ENCODE results near the gene USP22.

USP22 gene

DNA sequence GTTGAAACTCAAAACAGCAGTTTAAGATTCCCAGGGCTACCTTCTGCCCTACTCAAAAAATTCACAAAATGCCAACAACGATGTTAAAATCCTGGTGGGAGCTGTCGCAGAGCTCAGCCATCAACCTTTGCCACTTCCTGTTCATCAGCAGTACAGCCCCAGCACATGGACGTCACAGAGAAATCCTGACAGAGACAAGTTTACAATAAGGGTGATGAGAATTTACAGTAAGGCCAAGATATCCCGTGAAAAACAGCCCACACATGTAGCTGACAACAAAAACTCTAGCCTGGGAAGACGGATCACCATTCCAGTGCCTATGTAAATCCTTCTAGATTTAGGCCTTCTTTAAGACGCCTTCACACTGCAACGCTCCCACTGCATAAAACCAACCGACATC, 18.8 kb downstream of the USP22 start:
- in situ Hi-C loops (cut with HindIII; ENCODE audit: low sequenced_read_pairs): no loop called here

DNA sequence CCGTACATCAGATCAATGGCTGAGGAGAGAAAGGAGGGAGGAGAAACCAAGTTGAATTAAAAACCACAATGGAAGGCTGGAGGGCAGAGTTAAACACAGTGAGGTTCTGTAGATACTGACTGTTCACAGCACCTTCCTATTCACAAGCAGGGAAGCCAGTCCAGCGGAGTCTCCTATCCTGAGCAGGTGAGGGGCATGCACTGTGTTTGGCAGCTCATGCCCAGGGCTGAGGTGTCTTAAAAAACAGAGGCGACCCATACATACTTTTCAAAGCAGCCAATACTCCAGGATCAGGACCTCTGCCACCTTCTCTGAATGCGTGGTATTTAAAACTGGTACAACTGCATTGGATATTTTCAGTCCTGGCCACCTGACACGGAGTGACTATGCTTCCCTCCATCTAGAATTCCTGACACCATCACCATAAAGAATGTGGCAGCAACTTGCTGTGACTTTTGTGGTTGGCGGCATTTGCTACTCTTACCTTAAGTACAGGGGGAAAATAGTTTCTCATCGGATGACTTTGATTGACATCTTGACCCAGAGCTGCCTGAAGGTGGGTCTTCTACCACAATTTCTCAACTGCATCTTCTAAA, 21.5 kb downstream of the USP22 start:
- in situ Hi-C loops (cut with HindIII; ENCODE audit: low sequenced_read_pairs): no loop called here

DNA sequence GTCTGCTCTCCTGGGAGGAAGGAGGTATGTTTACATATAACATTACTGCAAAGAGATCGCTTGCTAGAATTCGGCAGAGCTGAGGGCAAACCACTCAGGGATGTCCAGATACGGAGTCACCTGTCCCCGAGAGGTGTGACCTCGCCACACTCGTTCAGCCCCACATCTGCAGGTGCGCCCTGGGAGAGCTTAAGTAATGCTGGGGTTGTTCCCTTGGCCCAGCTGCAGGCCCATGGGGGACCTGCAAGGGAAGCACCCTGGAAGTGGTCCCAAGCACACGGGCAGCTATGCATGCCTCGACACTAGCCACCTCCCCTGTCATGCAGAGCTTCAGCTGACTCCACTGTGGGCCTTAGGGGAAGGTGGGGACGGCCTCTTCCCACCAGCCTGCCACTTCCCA, 22.2 kb downstream of the USP22 start:
- in situ Hi-C loops (cut with HindIII; ENCODE audit: low sequenced_read_pairs): no loop called here

DNA sequence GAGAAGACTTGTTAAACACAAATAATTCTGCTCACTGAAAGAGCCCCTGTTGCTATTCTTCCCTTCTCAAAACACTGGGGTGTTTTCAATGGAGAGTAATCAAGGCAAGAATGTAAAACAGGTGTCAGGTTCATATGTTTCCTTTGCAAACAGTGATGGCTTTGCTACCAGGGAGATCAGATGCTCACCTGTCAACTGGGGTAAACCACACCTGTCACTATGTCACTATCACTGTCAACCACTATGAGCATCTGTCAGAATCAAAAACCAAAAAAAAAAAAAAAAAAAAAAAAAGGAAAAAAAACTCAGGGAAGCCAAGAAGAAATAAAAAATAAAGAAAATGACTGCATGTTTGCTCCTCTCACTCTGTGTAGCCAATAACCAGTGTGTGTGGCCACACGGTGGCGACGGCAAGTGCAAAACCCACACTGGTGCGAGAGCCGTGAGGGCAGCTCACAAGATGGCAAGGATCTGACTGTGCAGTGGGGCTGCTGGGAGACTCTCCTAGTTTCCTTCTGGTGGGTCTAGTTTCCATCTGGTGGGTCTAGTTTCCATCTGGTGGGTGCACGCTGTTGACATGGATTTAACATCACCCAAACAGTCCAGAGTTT, 22.7 kb downstream of the USP22 start:
- in situ Hi-C loops (cut with HindIII; ENCODE audit: low sequenced_read_pairs): no loop called here

DNA sequence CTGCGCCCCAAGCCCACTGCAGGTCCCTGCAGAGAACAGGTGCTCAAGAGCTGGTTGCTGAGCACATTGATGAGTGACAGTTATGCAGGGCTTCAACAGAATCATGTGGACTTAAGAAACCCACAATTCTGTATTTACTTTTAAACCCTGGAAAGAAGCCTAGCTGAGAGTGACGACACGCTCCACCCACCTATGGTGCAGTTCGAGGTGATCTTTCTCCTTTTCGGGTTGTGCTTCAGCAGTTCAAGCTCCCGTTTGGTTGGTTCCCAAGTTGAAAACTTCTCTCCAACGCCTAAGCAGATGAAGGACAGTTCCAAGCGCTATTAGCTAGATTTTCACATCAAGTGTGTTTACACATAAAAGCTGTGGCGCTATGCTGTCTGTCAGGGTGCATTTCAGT, 23.9 kb downstream of the USP22 start:
- in situ Hi-C loops (cut with HindIII; ENCODE audit: low sequenced_read_pairs): no loop called here

DNA sequence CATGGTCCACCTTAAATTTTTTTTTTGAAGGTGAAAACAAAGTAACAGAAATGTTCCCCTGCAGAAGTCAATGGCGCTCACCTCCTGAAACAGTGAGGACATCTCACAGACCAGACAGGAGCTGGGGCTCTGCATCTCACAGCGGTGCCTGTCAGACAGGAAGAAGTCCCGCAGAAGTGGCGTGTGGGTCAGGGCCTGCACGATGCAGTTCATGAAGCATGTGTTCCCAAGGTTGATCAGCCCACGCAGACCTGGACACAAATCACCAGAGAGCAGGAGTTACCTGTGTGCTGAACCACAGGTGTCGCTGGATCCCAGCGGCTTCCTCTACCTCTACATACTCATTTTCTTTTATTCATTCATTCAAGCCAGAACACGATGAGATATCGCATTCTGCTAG, 24.9 kb downstream of the USP22 start:
- in situ Hi-C loops (cut with HindIII; ENCODE audit: low sequenced_read_pairs): no loop called here

DNA sequence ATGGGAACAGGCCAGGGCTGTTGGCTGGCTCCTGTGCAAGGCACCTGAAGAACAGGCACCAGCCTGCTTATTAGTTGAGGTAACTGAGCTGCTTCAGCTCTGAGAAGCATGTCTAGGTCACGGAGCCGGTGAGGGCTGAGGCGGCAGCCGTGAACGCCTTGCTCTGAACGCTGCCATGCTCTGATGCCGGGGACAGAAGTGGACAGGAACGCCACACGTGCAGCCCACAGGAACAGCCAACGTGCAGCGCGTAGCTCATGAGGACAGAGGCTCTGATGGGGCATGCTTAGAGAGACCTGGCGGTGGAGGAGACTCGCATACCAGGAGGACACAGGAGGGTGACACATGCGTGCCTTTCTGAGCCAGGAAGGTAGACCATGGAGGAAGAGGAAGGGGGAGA, 25.6 kb downstream of the USP22 start:
- in situ Hi-C loops (cut with HindIII; ENCODE audit: low sequenced_read_pairs): no loop called here

DNA sequence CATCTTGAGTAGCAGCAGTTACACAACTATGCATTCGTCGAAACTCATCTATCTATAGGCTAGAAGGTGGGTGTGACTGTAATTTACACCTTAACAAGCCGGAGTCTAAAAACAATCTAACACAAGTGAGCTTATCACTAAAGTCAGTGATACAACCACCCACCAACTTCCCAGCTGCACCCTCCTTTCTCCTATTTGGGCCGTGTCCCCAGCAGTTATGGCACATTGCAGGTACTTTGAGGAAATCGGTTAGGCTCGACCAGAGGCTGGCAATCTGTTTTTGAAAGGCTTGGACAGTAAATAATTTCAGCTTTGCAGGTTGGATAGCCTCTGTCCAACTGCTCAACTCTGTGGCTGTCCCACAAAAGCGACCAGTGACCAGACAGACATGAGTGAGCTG, 26.0 kb downstream of the USP22 start:
- in situ Hi-C loops (cut with HindIII; ENCODE audit: low sequenced_read_pairs): no loop called here

DNA sequence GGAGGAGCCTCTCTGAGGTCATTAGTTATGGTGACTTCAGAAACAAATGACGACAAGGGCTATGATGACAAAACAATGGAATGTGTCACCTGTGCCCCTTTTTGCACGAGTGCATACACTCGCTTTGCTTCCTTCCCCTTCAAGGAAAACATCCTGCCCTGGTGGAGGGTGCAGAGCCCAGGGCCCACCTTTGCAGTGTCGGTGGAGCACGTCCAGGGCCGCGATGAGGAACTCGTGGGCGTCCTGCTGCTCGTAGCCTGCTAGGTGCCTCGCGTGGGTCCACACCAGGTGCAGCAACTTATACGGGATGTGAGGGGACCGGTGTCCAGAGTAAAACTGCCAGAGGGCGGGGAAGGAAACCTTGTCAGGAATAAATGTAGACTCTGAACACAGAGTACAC, 27.2 kb downstream of the USP22 start:
- in situ Hi-C loops (cut with HindIII; ENCODE audit: low sequenced_read_pairs): no loop called here

DNA sequence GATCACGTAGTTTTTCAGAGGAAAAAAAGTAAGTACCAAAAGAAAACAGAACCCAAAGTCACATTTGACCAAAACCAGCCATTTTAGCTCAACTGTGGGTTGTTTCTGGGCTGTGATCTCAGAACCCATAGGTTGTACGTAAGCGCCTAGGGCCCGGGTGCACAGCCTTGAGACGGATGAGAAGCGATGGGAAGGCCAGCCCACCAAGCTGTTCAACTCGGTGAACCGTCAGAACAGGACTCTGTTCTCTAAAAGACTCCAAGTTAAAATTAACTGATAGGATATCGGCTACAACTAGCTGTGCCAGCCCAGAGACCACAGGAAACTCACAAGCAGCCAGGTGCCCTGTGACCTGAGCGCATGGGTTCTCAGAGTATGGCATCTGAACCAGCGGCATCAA, 28.3 kb downstream of the USP22 start:
- in situ Hi-C loops (cut with HindIII; ENCODE audit: low sequenced_read_pairs): no loop called here

DNA sequence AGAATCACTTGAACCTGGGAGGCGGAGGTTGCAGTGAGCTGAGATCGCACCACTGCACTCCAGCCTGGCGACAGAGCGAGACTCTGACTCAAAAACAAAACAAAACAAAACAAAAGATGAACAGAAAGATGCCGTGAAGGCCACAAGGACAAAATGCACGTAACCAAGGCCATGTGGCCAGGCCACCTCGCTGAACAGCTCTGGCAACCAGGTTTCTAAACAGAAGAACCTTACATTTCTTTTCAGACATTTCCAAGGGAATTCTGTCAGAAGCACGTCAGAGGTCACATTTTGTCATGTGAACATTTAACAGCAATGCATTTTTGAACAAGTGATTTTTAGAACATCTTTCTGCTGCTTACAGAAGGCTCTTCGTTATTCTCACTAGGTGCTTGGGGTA, 28.8 kb downstream of the USP22 start:
- in situ Hi-C loops (cut with HindIII; ENCODE audit: low sequenced_read_pairs): no loop called here

DNA sequence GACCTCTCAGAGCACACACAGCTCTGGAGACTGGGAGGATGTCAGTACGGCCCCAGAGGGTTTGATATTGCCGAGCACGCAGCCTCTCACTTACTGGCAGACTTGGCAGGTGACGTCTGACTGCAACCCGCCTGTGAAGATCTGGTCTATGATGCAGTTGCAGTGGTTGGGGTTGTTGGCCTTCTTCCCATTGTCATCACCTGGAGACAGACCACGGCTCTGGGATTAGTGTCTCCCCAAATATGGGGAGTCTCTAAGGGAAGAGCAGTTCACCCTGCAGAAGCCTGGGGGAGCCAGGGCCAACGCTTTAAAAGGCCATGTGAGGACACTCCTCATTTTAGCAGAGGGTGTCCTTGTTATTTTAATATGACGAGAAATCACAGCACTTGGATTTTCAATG, 30.1 kb downstream of the USP22 start:
- in situ Hi-C loops (cut with HindIII; ENCODE audit: low sequenced_read_pairs): no loop called here

DNA sequence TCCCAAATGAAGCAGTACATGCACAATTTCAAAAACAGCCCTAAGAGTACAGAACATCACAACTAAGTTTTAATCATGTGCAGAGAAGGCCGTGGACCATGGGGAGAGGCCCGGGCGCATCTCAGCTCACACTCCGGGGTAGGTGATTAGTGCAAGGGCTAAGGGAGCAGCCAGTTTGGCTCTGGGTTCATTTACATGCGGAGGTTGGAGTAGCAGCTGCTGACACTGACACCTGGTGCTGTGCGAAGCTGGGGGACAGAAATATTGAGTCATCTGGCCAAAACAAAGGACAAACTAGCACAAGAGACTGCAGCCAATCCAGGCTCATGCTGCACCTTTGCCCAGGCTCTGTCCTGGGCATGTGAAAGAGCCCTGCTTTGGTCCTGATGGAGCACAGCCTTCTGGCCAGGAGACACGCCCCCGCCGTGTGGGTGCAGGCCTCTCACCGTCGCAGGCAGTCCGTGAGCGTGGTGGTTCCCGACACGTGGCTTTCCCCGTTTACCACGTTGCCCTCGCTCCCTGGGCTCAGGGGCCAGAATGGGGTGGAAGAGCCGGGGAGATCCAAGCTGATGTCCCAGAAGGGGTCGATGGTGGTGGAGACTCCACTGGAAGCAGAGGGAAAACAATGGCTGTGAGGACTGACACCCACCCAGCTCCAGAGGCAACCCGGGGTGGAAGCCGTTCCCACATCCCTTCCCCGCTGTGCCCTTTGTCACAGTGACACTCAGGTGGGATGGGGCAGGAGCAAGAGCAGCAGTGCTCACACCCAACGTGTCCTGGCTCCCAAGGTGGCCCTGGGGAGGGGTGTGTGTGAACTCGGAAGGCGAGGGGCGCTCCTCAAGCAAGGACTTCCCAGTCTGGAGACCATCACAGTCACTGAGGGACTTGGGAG, 31.9 kb downstream of the USP22 start:
- in situ Hi-C loops (cut with HindIII; ENCODE audit: low sequenced_read_pairs): no loop called here

DNA sequence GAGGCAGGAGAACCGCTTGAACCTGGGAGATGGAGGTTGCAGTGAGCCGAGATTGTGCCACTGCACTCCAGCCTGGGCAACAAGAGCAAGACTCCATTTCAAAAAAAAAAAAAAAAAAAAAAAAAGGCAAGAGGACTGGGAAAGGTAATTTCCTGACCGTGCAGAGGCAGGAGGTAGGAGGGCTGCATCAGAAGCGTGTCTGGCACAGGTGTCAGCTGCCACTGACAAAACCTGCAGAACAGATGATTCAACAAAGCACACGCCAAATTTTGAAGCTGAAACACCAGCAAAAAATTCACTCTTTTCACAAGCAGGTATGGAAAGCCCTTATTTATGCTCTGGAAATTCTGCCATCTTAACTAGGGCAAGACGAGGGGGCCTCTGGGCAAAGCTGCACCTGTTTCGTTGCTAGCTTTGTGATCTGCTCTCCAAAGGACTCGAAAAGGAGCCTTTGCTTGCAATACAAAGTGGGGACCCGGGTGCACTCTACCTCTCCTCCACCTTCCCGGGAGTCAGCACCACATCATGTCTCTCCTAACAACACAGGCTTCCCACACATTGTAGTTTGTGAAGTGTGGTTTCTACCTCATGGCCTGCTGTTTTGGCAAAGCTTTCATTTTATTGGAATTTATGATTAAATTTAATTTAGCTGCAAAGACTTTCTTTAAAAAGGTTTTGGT, 33.7 kb downstream of the USP22 start:
- in situ Hi-C loops (cut with HindIII; ENCODE audit: low sequenced_read_pairs): no loop called here

DNA sequence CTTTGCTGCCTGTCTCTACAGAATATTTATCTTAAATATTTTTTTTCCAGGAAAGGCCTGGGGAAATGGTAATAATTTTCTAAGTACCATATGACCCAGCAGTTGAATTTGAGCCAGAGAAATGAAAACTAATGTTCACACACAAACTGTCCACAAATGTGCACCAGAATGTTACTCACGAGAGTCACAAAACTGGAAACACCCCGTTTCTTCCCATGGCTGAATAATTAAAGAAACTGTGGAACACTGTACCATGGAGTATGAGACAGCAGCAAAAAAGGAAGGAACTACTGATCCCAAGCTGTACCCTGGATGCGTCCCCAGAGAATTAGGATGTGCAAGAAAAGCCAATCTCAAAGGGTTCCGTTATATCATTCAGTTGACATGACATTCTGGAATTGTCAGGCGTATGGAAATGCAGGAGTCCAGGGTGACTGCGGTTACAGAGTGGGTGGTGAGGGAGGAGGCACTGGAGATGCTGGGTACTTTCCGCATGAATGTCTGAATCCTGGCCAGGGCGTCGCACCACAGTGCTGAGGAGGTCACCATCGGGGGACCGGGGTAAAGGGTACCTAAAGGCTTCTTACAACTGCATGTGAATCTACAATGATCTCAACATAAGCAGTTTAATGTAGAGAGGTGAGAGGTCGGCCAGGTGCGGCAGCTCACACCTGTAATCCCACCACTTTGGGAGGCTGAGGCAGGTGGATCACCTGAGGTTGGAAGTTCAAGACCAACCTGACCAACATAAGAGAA, 34.5 kb downstream of the USP22 start:
- in situ Hi-C loops (cut with HindIII; ENCODE audit: low sequenced_read_pairs): no loop called here

DNA sequence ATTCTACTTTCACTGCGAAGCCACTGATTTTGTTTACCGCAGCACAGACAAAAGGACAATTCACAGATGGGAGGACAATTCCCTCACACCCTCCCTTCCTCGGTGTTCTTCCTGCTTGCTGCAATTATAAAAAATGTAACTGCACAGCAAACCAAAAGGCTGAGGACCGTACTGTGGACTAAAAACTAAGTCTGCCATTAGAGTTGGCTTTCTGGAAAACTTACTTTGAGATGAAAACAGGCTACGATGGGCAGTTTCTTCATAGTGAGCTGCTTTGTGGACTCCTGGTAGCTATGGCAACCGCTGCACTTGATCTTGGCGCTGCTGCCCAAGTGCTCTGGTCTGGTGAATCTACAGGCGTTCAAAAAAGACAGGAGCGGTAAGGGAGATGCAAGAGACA, 35.2 kb downstream of the USP22 start:
- in situ Hi-C loops (cut with HindIII; ENCODE audit: low sequenced_read_pairs): no loop called here

DNA sequence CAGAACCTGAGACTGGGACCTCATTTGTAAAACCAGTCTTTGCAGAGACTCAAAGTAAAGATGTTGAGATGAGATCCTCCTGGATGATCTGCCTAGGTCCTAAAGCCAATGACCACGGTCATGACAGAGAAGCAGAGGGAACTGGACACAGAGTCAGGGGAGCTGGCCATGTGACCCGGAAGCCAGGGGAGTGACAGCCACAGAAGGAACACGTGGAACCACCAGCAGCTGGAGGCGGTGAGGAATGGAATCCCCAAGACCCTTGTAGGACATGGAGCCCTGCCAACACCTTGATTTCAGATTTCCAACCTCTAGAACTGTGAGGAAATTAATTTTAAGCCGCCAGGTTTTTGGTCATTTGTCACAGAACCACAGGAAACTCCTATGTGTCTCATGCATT, 37.0 kb downstream of the USP22 start:
- in situ Hi-C loops (cut with HindIII; ENCODE audit: low sequenced_read_pairs): no loop called here

DNA sequence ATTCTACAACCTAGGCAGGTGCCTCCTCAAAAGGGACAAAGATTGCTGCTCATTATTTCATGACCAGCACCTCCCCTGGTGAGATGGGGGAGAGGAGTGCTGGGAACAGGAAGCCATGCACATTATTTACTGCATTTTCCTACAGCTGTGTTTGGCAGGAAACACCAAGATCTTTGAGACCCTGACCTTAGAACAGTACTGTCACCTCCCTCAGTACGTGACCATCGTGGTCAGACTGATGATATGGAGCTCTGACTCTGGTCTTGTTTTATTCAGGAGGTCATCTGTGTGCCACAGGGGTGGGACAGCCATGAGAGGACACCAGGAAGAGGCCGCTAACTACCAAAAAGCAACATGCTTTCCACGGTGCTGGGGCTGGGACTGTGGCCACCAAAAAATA, 37.4 kb downstream of the USP22 start:
- in situ Hi-C loops (cut with HindIII; ENCODE audit: low sequenced_read_pairs): no loop called here

DNA sequence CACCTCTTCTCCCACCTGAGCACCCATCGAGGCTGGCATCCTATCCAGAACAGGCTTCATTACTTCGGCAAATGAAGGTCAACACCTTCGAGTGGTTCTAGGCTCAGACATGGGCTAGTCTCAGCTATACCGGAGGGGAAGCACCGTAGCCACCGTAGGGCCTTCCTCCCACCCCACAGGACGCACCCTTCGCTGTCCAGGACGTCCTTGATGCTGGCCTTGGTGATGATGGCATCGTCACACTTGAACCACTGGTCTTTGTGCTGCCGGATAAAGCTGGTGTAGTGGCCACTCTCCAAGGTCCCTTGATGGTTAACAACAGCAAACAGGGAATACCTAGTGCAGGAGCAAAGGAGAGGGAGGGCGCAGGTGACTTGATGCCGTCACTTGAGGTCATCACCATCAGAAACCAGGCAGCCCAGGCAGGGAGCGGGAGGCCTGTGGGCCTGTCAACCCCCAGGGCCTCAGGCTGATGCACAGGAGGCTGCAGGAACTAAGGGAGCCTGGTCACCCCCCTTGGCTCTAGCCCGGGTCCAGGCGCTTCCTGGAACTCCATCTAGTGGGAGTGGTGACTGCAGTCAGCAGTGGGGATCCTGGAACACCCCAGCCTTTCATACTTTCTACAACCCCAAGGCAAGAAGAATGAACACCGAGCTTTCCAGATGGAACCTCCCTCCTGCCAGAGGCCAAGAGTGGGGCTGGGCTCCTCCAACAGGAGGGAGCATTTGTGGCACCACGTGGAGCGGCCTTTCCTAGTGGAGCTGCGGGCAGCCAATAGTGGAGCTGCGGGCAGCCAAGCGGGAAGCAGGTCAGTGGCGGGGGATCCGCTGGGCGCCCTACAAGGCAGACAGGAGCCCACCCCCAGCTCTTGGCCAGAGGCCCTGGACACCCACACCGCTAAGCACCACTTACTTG, 38.5 kb downstream of the USP22 start:
- in situ Hi-C loops (cut with HindIII; ENCODE audit: low sequenced_read_pairs): no loop called here

Measured in endothelial cell of hepatic sinusoid (primary cell).